DOHH2 (cell line): Measurements from ENCODE around the gene RAB3A.

Source experiments
- EZH2phosphoT487 ChIP-seq: fragments of 200-600 bp; sonication (generic); IDR thresholded peaks from 2 replicates; pipeline ENCODE4 v1.6.1; 2017; ENCODE audit warnings: borderline replicate concordance, mild to moderate bottlenecking, antibody characterized with exemption, low read length, moderate library complexity, mixed read lengths
- TF ChIP-seq, protein P1 (sequence below): fragments of 200-600 bp; sonication (generic); IDR thresholded peaks from one replicate; pipeline ENCODE4 v1.5.1; 2014; ENCODE audit warnings: antibody characterized with exemption, mild to moderate bottlenecking, low read depth, low read length; ENCODE audit not compliant: poor library complexity, severe bottlenecking

DNA sequence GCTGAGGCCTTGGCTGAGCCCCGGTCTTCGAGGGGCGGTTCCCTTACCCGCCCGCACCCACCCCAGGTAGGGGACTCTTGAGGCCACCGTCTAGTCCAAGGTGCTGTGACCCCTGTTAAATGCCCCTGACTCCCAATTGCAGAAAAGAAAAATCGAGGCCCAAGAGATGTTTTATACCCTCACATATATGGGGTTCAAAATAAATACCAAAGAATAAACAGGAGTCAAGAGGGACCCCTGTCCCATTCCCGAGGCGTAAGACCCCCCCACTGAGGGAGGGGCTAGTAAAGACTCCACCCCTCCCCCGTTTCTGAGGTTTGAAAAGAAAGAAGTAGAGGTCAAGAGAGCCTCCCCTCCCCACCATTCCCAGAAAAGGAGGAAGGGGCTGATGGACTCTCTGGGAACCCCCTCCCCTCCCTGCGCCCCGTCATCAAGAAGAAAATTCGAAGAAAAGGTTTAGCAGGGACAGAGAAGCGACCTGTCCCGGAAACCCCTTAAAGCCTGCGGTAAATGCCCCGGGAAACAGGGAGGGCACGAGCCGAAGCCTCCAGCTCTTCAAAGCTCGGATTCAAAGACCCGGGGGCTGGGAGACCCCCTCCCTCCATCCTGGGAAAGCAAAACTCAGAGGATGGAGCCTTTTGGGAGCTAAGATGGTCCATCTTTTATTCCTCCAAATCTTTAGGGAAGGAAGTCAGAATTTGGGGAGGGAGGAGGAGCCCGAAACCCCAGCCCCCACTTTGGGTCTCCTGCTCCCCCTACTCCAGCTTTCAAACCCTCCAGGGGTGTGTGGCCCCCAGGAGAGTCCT, 755 bp upstream of the RAB3A start:
- TF ChIP-seq, protein P1, sequence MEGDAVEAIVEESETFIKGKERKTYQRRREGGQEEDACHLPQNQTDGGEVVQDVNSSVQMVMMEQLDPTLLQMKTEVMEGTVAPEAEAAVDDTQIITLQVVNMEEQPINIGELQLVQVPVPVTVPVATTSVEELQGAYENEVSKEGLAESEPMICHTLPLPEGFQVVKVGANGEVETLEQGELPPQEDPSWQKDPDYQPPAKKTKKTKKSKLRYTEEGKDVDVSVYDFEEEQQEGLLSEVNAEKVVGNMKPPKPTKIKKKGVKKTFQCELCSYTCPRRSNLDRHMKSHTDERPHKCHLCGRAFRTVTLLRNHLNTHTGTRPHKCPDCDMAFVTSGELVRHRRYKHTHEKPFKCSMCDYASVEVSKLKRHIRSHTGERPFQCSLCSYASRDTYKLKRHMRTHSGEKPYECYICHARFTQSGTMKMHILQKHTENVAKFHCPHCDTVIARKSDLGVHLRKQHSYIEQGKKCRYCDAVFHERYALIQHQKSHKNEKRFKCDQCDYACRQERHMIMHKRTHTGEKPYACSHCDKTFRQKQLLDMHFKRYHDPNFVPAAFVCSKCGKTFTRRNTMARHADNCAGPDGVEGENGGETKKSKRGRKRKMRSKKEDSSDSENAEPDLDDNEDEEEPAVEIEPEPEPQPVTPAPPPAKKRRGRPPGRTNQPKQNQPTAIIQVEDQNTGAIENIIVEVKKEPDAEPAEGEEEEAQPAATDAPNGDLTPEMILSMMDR: no peak
- TF ChIP-seq EZH2phosphoT487: no peak
